ENCODE measurements around the gene C3orf33. TPM values are rescaled to one million over a fixed set of nuclear protein-coding genes. Genes with fewer than 3 reads are reported as not detected.

The C3orf33 gene
- total RNA-seq, 1 experiment from 2014 or later: 4.7 TPM

DNA sequence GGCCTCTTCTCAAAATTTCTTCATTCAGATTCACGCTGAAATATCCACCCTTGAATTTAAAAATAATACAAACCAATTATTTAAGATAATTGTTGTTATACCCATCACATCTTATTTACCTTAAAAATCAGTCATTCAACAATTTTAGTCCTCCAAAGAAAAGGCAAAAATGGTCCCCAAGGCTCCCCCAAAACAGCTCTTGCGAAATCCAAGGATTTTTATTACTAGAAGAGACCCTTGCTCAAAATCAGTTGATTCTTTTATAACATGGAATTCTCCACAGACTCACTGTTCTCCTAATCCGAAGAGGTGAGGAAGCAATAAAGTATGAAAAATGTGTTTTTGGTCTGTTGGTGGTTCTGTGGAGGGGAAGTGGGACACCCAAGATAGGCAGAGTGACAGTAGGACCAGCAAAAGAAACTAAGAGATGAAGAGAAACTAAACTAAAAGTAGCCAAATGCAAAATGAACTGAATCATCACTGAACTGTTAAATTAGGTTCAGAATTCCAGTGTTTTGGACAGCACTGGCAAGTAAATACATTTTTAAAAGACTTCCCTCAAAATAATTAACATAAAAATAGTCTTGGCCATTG is 42.1 kb downstream of the C3orf33 start:
- peaks cover 0 to 5% of the 10 kb centered on the region in 2 experiments; a peak in 1 of 4 replicates for H3K36me3 ChIP-seq (ENCODE audit: control insufficient read depth in 1 of 2, insufficient read depth in 2 of 2, low read length in 2 of 2)
- CTCF ChIA-PET: no interaction called here

More for the DNA sequence above, 42.1 kb downstream of the C3orf33 start:
- ATAC-seq (no peak), DNase-seq (ENCODE audit: low read depth, low spot score) (no peak)
- ChIA-PET RAD21 (ENCODE audit: low non-redundant PET in 1 of 2, low total read pairs in 2 of 2, uncharacterized antibody in 2 of 2, unreplicated experiment in 2 of 2) (no interaction called here), POLR2A (interaction anchor here (0.9 kb wide), 1 partner anchor 12 kb away, joined by 3 read pairs; no protein-coding TSS in a partner anchor)
- H3K27me3 ChIP-seq (ENCODE audit: insufficient read depth, low read length): no peaks in the 10 kb centered on the region
- no peaks in the 10 kb centered on the region for H3K9me3 ChIP-seq (ENCODE audit: control insufficient read depth in 1 of 2, insufficient read depth in 1 of 2, low read depth in 1 of 2, low read length in 2 of 2)
- H3K9me2 ChIP-seq (ENCODE audit: insufficient read depth): no peaks in the 10 kb centered on the region
- no peaks in the 10 kb centered on the region for H3K79me2 ChIP-seq (ENCODE audit: insufficient read depth, low read length)
- no peak overlapping the region for H3K4me2 ChIP-seq (ENCODE audit: low read length)
- no peak overlapping the region for H3K4me3 ChIP-seq (replicated peaks in 1 of 2; ENCODE audit: low read depth in 1 of 2, low read length in 2 of 2)
- no peak overlapping the region for H3K9ac ChIP-seq (ENCODE audit: low read length)
- H3K4me1 ChIP-seq (ENCODE audit: control insufficient read depth in 1 of 2, insufficient read depth in 2 of 2, low read length in 2 of 2): no peaks in the 10 kb centered on the region
- intact Hi-C loops (cut with micrococcal nuclease): no loop called here
- no peak overlapping the region for H2AFZ ChIP-seq (ENCODE audit: low read depth, low read length, poor library complexity, severe bottlenecking)
- no peaks in the 10 kb centered on the region for H4K20me1 ChIP-seq (ENCODE audit: insufficient read depth)
- no peak overlapping the region for H3K27ac ChIP-seq (ENCODE audit: low read depth, low read length)
- BruUV-seq (replicated peaks): no TSS peak
- no peak for TF ChIP-seq YY1 (IDR thresholded peaks at IDR 0.05; ENCODE audit: extremely low read depth, insufficient replicate concordance, low read depth, low read length)
- TF ChIP-seq, protein P1, sequence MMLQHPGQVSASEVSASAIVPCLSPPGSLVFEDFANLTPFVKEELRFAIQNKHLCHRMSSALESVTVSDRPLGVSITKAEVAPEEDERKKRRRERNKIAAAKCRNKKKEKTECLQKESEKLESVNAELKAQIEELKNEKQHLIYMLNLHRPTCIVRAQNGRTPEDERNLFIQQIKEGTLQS (IDR thresholded peaks at IDR 0.05): no peak
- no peak for TF ChIP-seq SIN3A (IDR thresholded peaks at IDR 0.05; ENCODE audit: low read depth)
- no peak for TF ChIP-seq ELF1 (IDR thresholded peaks at IDR 0.05; ENCODE audit: borderline replicate concordance, low read depth)
- TF ChIP-seq SP1 (IDR thresholded peaks at IDR 0.05; ENCODE audit: low read depth): no peak
- no peak for TF ChIP-seq ZFX (IDR thresholded peaks at IDR 0.05)
- TF ChIP-seq, protein P2, sequence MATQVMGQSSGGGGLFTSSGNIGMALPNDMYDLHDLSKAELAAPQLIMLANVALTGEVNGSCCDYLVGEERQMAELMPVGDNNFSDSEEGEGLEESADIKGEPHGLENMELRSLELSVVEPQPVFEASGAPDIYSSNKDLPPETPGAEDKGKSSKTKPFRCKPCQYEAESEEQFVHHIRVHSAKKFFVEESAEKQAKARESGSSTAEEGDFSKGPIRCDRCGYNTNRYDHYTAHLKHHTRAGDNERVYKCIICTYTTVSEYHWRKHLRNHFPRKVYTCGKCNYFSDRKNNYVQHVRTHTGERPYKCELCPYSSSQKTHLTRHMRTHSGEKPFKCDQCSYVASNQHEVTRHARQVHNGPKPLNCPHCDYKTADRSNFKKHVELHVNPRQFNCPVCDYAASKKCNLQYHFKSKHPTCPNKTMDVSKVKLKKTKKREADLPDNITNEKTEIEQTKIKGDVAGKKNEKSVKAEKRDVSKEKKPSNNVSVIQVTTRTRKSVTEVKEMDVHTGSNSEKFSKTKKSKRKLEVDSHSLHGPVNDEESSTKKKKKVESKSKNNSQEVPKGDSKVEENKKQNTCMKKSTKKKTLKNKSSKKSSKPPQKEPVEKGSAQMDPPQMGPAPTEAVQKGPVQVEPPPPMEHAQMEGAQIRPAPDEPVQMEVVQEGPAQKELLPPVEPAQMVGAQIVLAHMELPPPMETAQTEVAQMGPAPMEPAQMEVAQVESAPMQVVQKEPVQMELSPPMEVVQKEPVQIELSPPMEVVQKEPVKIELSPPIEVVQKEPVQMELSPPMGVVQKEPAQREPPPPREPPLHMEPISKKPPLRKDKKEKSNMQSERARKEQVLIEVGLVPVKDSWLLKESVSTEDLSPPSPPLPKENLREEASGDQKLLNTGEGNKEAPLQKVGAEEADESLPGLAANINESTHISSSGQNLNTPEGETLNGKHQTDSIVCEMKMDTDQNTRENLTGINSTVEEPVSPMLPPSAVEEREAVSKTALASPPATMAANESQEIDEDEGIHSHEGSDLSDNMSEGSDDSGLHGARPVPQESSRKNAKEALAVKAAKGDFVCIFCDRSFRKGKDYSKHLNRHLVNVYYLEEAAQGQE (IDR thresholded peaks at IDR 0.05; ENCODE audit: low read depth): no peak
- TF ChIP-seq EZH2 (IDR thresholded peaks at IDR 0.05): no peak

All from HCT116 (cell line).